Mesendoderm (in vitro differentiated cells): Measurements from ENCODE around the gene HEATR5B. TPM values are rescaled to one million over a fixed set of nuclear protein-coding genes. Genes with fewer than 3 reads are reported as not detected.

Source experiments
- DNase-seq: peaks from one replicate; pipeline ENCODE4 v3.0.0; 2013
- H2AK5ac ChIP-seq: 2 replicates; pipeline ENCODE4 v1.6.1; 2013; ENCODE audit warnings: low read length, inconsistent platforms
- H2BK120ac ChIP-seq: 2 replicates; pipeline ENCODE4 v1.6.1; 2013; ENCODE audit warnings: low read depth, mild to moderate bottlenecking, low read length, moderate library complexity, mixed read lengths
- H2BK15ac ChIP-seq: replicated peaks from 2 replicates; pipeline ENCODE4 v1.6.1; 2013; ENCODE audit warnings: low read depth, mild to moderate bottlenecking, moderate library complexity
- H2BK5ac ChIP-seq: 2 replicates; pipeline ENCODE4 v1.6.1; 2013; ENCODE audit warnings: low read length, inconsistent platforms
- H3K18ac ChIP-seq: 2 replicates; pipeline ENCODE4 v1.6.1; 2013; ENCODE audit warnings: mild to moderate bottlenecking, low read length, mixed read lengths
- H3K23ac ChIP-seq: one replicate; pipeline ENCODE4 v1.6.1; 2013; ENCODE audit warnings: low read length
- H3K27ac ChIP-seq: 2 replicates; pipeline ENCODE4 v1.5.1; 2013; ENCODE audit warnings: low read depth, mild to moderate bottlenecking, inconsistent platforms, low read length, moderate library complexity
- H3K27me3 ChIP-seq: 2 replicates; pipeline ENCODE4 v1.6.1; 2013; ENCODE audit warnings: low read length, control low read depth, mild to moderate bottlenecking, inconsistent platforms; ENCODE audit not compliant: insufficient read depth, poor library complexity
- H3K36me3 ChIP-seq: 2 replicates; pipeline ENCODE4 v1.6.1; 2013; ENCODE audit warnings: low read length, inconsistent platforms; ENCODE audit not compliant: control insufficient read depth, insufficient read depth
- H3K4ac ChIP-seq: one replicate; pipeline ENCODE4 v1.6.1; 2013; ENCODE audit warnings: low read depth, mild to moderate bottlenecking, low read length, moderate library complexity
- H3K4me1 ChIP-seq: 2 replicates; pipeline ENCODE4 v1.6.1; 2013; ENCODE audit warnings: low read depth, low read length, inconsistent platforms; ENCODE audit not compliant: control insufficient read depth
- H3K4me2 ChIP-seq: 2 replicates; pipeline ENCODE4 v1.6.1; 2013; ENCODE audit warnings: low read length
- H3K4me3 ChIP-seq: 2 replicates; pipeline ENCODE4 v1.5.1; 2013; ENCODE audit warnings: mild to moderate bottlenecking, low read length
- H3K56ac ChIP-seq: one replicate; pipeline ENCODE4 v1.6.1; 2013; ENCODE audit warnings: low read length
- H3K79me1 ChIP-seq: 2 replicates; pipeline ENCODE4 v1.6.1; 2013; ENCODE audit warnings: low read length, inconsistent platforms
- H3K79me2 ChIP-seq: 2 replicates; pipeline ENCODE4 v1.6.1; 2013; ENCODE audit warnings: mild to moderate bottlenecking, low read length; ENCODE audit not compliant: control insufficient read depth, insufficient read depth
- H3K9ac ChIP-seq: 2 replicates; pipeline ENCODE4 v1.6.1; 2013; ENCODE audit warnings: low read length, inconsistent platforms
- H4K5ac ChIP-seq: one replicate; pipeline ENCODE4 v1.6.1; 2013; ENCODE audit warnings: low read length
- H4K8ac ChIP-seq: one replicate; pipeline ENCODE4 v1.6.1; 2013; ENCODE audit warnings: low read depth, mild to moderate bottlenecking, control low read depth, low read length, moderate library complexity
- WGBS: extraction: QIAGEN DNeasy Blood & Tissue Kit; methylation state at CpG from one replicate; pipeline ENCODE4 v1.1.7; 2013; ENCODE audit warnings: low lambda C conversion rate, missing lambda C conversion rate; ENCODE audit not compliant: insufficient coverage; ENCODE audit errors: extremely low coverage; 5-methylcytosine and 5-hydroxymethylcytosine counted together
- polyA plus RNA-seq, 2 experiments: library from polyadenylated mRNA; stranded (reverse); fragments of 200-250 nt; gene quantifications; one replicate each; pipeline ENCODE4 v1.2.3, GENCODE V29; 2013

HEATR5B gene
- polyA plus RNA-seq (2013, experiment 1 of 2), result 4.8 TPM
- 4.7 TPM for polyA plus RNA-seq (2013, experiment 2 of 2)

DNA sequence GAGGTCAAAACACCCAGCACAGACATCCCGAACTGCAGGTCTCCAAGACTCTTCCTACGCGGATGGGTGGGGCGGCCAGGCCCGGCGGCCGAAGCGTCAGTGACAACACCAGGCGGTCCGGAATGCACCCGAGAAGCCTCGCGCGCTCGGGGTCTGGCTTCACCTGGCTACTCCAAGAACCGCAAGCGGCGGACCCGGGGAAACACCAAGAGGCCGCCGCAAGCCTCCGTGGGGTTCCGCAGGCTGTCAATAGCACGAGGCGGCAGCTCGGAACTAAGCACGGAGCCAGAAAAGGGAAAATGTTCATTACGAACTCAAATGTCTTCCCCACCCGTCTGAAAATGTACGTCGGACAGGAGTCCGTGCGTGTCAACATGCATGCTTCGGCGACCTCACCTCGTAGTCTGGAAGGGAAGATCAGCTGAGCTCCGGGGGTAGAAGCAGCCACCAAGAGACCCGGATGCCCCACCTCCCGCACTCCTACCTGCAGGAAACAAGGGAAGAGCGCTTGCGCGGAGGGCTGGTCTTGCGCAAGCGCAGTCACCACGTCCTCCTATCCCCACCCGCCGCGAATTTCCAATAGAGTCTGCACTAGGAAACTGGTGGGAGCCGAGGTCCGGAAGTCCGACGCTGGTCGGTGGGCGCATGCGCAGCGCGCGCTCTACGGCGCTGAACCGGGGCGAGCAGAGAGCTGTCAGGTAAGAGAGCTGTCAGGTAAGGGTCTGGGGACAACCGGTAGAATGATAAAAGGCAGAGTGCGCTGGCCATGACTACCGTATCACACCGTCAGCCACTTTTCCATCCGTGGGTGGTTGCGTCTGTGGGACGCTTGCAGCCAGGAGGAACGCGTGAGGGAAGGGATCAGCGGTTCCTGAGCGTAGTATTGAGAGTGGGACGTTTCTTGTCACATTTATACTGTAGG is at the start of gene HEATR5B, which contains the start of gene GPATCH11:
TSS of gene HEATR5B (minus strand) at position 500 of the 922 bp plus-strand sequence. CDS start 958 bp downstream, outside the sequence.
TSS of gene GPATCH11 (plus strand) at position 646 of the 922 bp plus-strand sequence. CDS start 3,864 bp downstream, outside the sequence.
- Histone ChIP-seq H2AK5ac (peak within 1 kb of the TSS; percentile 8), H3K4ac (no peak within 1 kb of the TSS), H3K79me2 (no peaks in the 10 kb centered on the region), H3K4me2 (peak within 1 kb of the TSS; percentile 96), H3K27ac (no peak within 1 kb of the TSS), H3K36me3 (no peaks in the 10 kb centered on the region), H3K4me1 (no peaks in the 10 kb centered on the region), H3K27me3 (no peaks in the 10 kb centered on the region), H3K4me3 (peak within 1 kb of the TSS; percentile 88), H2BK120ac (no peak within 1 kb of the TSS), H3K56ac (peak within 1 kb of the TSS; percentile 92), H2BK15ac (no peak within 1 kb of the TSS), H3K9ac (peak within 1 kb of the TSS; percentile 82), H3K23ac (no peak within 1 kb of the TSS), H4K8ac (no peak within 1 kb of the TSS), H3K18ac (no peak within 1 kb of the TSS), H4K5ac (no peak within 1 kb of the TSS), H2BK5ac (peak within 1 kb of the TSS; percentile 79), H3K79me1 (no peaks in the 10 kb centered on the region)
- WGBS, result no CpG with 5 or more reads among the region's 74 CpGs
- peak; percentile 99 for DNase-seq

DNA sequence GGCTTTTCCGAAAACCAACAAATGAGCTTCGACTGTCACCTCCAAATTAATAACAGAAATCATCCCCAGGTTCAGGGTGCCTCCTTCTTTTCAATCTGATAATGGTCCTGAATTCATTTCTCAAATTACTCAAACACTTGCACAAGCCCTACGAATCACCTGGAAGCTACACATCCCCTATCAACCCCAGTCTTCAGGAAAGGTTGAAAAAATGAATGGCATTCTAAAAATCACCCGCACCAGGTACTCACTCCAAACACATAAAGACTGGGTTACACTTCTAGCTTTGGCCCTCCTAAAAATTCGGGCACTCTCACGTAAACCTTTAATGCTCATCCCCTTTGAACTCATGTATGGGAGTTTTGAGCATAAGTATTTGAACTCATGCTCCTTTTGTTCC is 48.7 kb upstream of the HEATR5B start:
- no peak overlapping the region for H3K56ac ChIP-seq
- H3K23ac ChIP-seq, result no peak overlapping the region
- H2AK5ac ChIP-seq, result no peak overlapping the region
- DNase-seq, result no peak
- no CpG with 5 or more reads among the region's 6 CpGs for WGBS
- no peak overlapping the region for H3K4me2 ChIP-seq
- H3K4ac ChIP-seq, result no peak overlapping the region
- no peaks in the 10 kb centered on the region for H3K27me3 ChIP-seq
- H4K8ac ChIP-seq, result no peak overlapping the region
- H2BK5ac ChIP-seq, result no peak overlapping the region
- H3K4me3 ChIP-seq, result no peak overlapping the region
- no peak overlapping the region for H2BK15ac ChIP-seq
- H3K36me3 ChIP-seq, result peaks cover 4% of the 10 kb centered on the region
- H3K9ac ChIP-seq, result no peak overlapping the region
- no peak overlapping the region for H3K27ac ChIP-seq
- H2BK120ac ChIP-seq, result no peak overlapping the region
- no peaks in the 10 kb centered on the region for H3K4me1 ChIP-seq
- H3K79me2 ChIP-seq, result no peaks in the 10 kb centered on the region
- H4K5ac ChIP-seq, result no peak overlapping the region
- H3K18ac ChIP-seq, result no peak overlapping the region
- H3K79me1 ChIP-seq, result no peaks in the 10 kb centered on the region

GRCh38 chr2:37125416-37125815 is 41.2 kb upstream of the HEATR5B start:
- Histone ChIP-seq H3K79me1 (no peaks in the 10 kb centered on the region), H3K36me3 (peaks cover 5% of the 10 kb centered on the region), H3K79me2 (no peaks in the 10 kb centered on the region), H3K27me3 (no peaks in the 10 kb centered on the region), H2BK5ac (no peak overlapping the region), H3K23ac (no peak overlapping the region), H3K18ac (no peak overlapping the region), H2BK15ac (no peak overlapping the region), H4K8ac (no peak overlapping the region), H2BK120ac (no peak overlapping the region), H3K4me2 (no peak overlapping the region), H3K4me1 (no peaks in the 10 kb centered on the region), H4K5ac (no peak overlapping the region), H3K4me3 (no peak overlapping the region), H3K27ac (no peak overlapping the region), H3K9ac (no peak overlapping the region), H3K4ac (no peak overlapping the region), H2AK5ac (no peak overlapping the region), H3K56ac (no peak overlapping the region)
- DNase-seq, result no peak
- no CpG with 5 or more reads among the region's 2 CpGs for WGBS

DNA sequence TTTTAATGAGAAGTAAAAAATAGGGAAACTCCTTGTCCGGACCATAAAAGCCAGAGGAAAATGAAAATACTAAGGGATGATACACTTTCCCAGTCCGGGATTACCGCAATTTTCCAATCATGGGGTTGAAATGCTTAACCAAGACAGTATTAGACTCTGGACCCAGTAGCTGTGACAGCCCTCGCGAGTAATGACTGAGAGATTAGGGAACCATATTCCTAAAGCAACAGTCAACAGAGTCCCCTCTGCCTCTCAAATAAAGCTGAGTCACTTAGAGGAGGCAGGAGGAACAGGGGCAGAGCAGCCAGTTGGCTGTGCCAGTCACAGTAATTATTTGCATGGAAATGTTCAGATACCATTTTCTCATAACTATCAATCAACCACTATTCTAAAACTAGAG is 35.0 kb upstream of the HEATR5B start:
- Histone ChIP-seq H3K36me3 (peaks cover 2% of the 10 kb centered on the region), H3K9ac (no peak overlapping the region), H3K4me3 (no peak overlapping the region), H2AK5ac (no peak overlapping the region), H3K79me1 (no peaks in the 10 kb centered on the region), H3K79me2 (no peaks in the 10 kb centered on the region), H3K56ac (no peak overlapping the region), H3K23ac (no peak overlapping the region), H2BK5ac (no peak overlapping the region), H3K18ac (no peak overlapping the region), H3K27me3 (no peaks in the 10 kb centered on the region), H2BK15ac (no peak overlapping the region), H4K8ac (no peak overlapping the region), H2BK120ac (no peak overlapping the region), H3K4me1 (no peaks in the 10 kb centered on the region), H3K27ac (no peak overlapping the region), H4K5ac (no peak overlapping the region), H3K4me2 (no peak overlapping the region), H3K4ac (no peak overlapping the region)
- WGBS, result no CpG with 5 or more reads among the region's 5 CpGs
- DNase-seq, result no peak

- no CpG with 5 or more reads among the region's 1 CpG for WGBS
- Histone ChIP-seq H3K79me1 (no peaks in the 10 kb centered on the region), H3K27me3 (no peaks in the 10 kb centered on the region), H2BK5ac (no peak overlapping the region), H3K4me3 (no peak overlapping the region), H3K79me2 (no peaks in the 10 kb centered on the region), H2AK5ac (no peak overlapping the region), H3K4me1 (no peaks in the 10 kb centered on the region), H3K18ac (no peak overlapping the region), H3K4ac (no peak overlapping the region), H3K23ac (no peak overlapping the region), H2BK120ac (no peak overlapping the region), H3K4me2 (no peak overlapping the region), H3K27ac (no peak overlapping the region), H3K9ac (no peak overlapping the region), H2BK15ac (no peak overlapping the region), H4K8ac (no peak overlapping the region), H3K56ac (no peak overlapping the region), H4K5ac (no peak overlapping the region), H3K36me3 (peaks cover 2% of the 10 kb centered on the region)
- DNase-seq, result no peak
Observed at GRCh38 chr2:37117566-37117965, 33.4 kb upstream of the HEATR5B start.
